HK-2 (cell line): ENCODE results near the gene REPS2.
A peak's percentile ranks its signal among the peaks of the same experiment; 100 is the strongest.

Source experiments
- DNase-seq: peaks from one replicate; pipeline ENCODE4 v3.0.0-alpha.2; 2018; ENCODE audit not compliant: unreplicated experiment

Gene REPS2

DNA sequence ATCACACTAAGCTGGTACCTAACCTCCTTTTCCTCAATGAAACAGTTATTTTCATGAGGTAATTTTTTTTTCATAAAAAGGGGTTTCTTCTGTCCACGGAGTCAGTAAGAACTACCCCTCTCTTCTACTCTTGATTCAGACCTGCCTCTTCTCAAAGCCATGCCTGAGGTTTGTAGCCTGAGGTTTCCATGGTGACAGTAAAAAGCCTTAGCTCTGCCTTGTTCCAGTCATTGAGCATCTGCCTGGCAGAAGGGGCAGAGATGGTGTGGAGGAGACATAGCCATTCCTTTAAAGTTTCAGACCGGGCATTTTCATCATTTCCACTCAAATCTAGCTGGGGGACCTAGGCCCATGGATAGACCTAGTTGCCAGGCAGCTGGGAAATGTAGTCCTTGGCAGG is 135.5 kb downstream of the REPS2 start:
- no peak for DNase-seq

DNA sequence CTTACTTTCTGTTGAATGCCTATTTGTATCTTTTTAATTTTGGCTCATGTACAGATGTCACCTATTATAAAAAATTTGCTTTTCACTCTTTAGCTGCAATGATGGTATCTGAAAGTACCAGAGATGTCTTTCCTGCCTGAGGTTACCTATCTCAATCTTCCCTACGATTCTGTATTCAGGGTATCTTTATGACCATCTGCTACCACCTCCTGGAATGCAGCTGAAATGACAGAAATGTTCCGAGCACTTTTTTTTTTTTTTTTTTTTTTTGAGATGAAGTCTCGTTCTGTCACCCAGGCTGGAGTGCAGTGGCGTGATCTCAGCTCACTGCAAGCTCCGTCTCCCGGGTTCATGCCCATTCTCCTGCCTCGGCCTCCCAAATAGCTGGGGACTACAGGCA is 136.4 kb downstream of the REPS2 start:
- no peak for DNase-seq

DNA sequence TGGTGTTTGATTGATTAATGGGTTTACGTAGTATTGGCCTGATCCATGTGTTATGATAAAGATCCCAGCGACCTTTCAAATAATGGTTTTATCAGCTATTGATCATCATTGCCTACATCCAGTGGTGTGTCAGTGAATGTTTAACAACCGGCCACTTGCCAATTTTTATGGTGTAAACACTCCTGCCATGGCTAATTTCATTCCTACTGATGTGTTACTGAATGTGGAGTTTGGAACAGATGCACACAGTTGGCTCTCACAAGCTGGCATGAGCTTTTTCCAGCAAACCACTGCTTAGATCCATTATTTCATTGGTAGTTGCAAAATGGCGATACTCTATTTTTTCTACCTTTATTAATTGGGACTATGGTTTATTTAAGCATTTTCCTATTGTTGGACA is 139.9 kb downstream of the REPS2 start:
- DNase-seq = no peak

DNA sequence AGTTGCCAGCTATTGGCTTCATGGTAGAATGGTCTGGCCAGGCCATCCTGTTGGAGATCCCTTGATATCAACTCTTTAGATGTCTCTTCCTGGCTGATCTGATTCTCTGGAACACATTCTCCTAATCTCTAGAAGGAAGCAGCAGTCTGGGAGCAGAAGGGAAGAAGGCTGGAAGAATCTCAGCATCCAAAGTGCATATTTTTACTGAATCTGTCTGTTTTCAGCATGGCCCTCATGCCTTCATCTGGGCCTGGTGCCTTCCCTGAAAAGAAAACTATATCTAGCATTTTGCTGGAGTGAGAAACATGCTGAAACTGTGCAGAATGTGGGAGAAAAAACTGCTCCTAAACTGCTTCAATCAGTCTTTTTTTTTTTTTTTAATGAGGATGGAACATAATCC is 148.7 kb downstream of the REPS2 start:
- DNase-seq = no peak

- DNase-seq = no peak
These were observed 152.2 kb downstream of the REPS2 start for GRCh38 chrX:17098516-17099247.

DNA sequence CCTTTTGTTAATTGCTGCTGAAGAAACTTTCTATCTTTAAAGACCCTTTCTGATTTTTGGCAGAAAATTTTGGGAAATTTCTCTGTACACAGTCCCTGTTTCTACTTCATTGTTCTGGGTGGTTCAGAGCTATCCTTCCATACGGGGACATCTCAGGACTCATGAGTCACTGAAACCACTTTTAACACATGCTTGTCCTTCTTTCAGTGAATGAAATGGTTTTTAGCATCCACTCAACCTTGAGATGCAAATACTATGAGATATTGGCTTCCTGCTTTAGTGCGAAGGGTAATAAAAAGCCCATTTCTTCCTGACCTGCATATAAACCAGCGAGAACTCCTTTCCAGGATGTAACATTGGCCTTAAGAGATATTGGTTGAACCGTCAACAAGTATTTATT is 158.0 kb downstream of the REPS2 start:
- no peak for DNase-seq

- no peak for DNase-seq
These were observed 174.4 kb downstream of the REPS2 start for GRCh38 chrX:17120816-17121215.

DNA sequence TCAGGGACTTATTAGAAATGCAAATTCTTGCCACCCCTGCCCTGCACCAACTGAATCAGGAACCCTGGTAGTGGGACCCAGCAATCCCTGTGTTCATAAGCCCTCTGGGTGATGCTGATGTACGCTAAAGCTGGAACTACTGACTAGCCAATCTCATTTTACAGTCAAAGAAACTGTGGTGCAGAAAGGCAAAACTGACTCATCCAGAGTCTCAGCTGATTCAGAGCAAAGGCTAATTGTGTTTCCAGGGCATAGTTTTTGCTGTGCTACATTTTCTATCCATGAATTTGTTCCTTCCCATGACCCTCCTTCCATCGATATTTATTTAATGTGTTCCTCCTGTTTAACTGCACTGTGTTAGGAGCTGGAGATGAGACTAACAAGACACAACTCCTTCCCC is 207.5 kb downstream of the REPS2 start:
- no peak for DNase-seq

DNA sequence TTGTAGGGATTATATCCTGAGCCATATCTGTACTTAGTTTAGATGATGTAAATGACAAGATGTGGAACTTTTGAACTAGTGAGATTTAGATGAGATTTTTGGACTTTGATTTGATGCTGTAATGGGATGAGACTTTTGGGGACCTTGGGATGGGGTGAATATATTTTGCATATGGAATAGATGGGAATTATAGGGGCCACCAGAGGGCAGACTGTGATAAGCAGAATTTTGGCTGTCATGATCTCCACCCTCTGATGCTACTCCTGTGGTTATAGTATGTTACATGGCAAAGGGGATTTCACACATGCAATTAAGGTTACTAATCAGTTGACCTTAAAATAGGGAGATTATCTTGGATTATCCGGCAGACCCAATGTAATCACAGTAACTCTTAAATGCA is 214.5 kb downstream of the REPS2 start:
- DNase-seq = no peak

DNA sequence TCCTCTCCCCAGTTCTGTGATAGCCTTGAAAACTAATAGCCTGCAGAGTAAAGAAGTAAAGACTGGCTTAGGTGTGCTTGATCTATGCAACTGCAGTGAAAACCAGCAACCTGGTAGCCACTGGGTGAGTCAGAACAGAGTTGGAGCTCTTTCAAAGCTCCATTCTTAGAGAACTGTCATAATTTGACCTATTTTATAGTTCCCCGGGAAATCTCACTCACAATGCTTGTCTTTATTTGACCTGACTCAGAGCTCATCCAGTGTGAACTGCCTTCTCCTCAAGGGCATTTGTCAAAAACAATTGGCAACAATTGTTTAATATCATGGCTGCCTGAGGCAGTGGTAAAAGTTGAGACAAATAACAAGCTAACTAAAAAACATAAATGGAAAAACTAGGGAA is 215.5 kb downstream of the REPS2 start:
- DNase-seq = no peak

DNA sequence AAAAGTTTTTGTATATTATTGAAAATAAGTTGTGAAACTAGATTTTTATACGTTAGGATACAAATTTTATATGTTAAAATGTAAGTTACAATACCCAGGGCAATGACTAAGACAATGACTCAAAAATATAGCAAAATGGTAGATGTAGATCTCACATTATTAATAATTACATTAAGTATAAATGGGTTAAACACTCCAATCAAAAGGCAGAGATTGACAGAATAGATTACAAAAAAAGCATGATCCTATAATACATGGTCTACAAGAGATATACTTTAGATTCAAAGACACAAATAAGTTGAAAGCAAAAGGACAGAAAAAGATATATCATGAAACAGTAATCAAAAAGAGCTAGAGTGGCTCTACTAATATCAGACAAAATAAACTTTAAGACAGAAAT is 217.6 kb downstream of the REPS2 start:
- DNase-seq = no peak

DNA sequence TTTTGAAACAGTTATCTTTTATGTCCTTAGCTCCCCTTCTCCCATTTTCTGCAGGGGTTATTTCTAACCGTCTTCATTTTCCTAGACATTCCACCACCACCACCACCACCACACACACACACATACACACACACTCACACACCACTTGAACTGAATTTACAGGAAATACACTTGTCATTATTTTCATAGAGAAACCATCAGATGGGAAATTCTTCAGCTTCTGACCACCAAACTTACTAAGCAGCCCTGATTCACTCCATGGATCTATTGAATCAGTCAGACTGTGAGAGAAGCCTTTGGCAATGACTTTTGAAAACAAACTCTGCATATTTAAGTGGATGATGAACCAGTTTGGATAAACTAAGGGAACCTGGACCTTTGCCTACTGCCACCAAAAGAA is 218.5 kb downstream of the REPS2 start:
- no peak for DNase-seq

- no peak for DNase-seq
These were observed 221.5 kb downstream of the REPS2 start for GRCh38 chrX:17167915-17168314.

DNA sequence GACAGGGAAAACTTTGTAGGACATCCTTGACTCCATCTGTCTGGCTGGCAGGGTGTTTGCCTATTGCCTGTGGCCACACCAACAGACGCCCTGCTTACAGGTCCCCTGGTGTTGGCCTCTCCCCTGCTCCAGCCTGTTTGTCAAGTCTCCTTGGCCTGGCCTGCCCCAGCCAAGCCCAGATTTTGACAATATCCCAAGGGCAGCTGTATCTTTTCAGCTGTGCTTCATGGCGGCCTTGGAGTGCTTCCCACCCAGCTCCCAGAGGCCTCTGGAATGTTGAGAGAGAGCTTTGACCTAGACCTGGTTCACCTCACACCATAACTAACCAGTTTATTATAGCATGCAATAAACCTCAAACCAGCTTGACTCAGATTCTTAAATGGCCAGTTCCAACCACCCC is 224.5 kb downstream of the REPS2 start:
- no peak for DNase-seq

DNA sequence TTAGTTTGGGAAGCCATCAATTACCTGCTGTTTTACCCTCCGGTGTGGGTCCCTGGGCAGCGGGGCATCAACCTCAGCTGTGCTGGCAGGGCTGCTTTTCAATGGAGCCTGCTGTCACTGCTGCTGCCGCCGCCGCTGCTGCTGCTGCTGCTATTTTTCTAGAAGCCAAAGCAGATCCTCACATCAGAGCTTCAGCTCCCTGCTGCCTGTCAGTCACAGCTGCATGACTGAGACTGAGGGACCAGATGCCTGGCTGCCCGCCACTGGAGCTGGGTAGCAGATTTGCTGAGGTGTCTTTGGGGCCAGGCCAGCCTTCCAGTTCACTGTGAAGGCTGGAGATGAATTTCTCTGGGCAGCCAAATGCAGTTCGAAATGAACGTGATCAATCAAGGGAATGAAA is 228.2 kb downstream of the REPS2 start:
- DNase-seq = no peak

DNA sequence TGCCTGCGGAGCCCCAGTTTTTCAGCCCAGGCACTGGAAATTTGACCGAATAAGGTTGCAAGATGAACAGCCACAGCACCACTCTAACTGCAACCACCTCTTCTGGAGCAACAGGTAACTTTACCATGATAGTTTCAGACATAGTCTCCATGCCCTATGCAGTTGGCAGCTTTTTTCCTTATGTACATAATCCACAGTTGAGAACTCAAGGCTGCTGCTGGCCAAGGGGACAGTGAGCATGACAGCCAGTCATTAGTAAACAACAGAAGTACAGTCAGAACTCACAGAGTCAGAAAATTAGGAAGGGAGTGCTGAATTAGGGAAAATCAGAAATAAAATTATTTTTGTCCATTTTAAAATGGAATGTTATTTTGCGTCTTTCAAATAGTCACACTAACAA is 235.9 kb downstream of the REPS2 start:
- DNase-seq = no peak

DNA sequence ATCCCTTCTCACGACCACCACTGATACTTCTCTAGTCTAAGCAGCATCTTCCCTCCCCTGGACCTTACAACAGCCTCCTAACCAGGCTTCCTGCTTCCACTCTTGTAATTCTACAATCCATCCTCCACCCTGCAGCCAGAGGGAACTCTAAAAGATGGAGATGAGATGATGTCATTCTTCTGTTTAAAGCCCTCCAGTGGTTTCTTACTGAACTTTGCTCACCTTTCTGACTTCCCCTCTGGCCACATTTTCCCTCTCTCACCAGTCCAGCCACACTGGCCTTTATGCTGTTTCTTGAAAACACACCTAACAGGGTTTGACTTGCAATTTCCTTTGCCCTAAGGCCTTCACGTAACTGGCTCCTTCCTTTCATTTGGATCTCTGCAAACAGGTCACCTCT is 237.1 kb downstream of the REPS2 start:
- DNase-seq = no peak

DNA sequence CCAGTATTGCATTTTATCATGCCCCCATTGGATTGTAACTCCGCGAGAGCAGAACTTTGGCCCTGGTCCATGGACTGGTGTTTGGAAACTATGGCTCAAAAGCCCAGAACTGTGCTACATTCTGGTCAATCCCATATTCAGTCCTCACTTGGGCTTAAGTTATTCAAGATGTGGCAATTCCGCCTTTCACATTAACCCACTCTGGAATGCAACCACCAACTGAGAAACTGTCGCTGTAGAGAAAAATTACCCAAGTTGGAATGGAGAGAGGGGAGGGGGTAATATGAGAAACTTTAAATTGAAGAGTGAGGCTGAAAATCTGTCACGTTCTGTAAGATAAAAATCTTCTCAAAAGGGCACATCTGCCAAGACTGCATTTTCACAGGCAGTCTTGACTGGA is 239.0 kb downstream of the REPS2 start:
- no peak for DNase-seq

DNA sequence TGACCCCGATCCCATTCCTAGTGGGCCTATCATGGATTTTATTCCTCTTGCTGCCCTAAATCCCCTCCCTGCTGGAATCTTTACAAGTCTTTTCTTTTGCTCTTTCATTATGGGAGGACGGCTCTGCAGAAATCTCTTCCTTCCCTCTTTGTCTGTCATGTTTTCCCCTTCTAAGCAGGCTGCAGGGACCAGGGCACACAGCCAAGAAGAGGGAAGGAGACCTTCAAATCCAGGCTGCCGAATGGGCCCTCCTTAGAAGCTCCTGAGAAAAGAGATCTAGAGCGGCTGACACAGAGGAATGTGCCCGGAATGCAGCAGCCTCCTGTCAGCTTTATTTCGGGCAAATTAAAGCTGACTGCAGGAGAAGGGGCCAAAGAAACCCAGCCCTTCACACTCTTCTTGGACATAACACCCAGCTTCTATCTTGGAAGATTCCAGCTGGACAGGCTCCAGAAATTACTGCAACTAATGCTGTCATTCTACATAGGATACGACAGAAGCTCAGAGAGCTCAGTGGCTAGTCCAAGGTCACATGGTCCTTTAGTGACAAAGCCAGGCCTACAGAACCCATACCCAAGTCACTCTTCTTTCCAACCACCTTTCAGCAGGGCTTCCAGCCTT is 240.8 kb downstream of the REPS2 start:
- no peak for DNase-seq

DNA sequence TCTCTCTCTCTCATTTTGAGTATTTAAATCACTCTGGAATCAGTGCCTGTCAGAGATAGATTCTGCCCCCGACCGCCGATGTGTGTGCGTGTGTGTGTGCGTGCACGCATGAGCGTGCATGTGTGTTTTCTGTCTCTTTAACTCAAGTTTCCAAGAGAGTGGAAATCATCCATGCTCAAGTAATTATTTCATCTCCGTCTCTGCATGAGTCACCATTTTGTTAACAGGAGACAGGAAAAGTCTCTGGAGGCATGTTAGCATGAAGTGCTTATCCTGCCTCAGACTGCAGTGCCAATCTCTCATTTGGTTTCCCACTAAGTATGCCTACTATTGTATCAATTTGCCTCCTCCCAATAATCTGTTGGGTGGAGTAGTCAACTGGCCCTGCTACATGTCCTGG is 245.6 kb downstream of the REPS2 start:
- peak; percentile 1 for DNase-seq
